Suprapubic skin (tissue), 4 donors: ENCODE results near the gene ZNF423.

ENCODE experiments used
- EP300 ChIP-seq: sonication (generic); formaldehyde crosslinking; IDR thresholded peaks from one replicate; pipeline ENCODE4 v1.6.1; 2017; ENCODE audit warnings: antibody characterized with exemption
- POLR2A ChIP-seq, 2 donors: fragments of 450-650 bp; IDR thresholded peaks; one replicate each; pipeline ENCODE4 v1.6.1; 2017; ENCODE audit warnings: antibody characterized with exemption in 2 of 2, mild to moderate bottlenecking in 2 of 2, moderate library complexity in 2 of 2
- POLR2AphosphoS5 ChIP-seq, 3 donors: sonication (generic); formaldehyde crosslinking; IDR thresholded peaks; one replicate each; pipeline ENCODE4 v1.6.1; 2017; ENCODE audit warnings: antibody characterized with exemption in 3 of 3
- TF ChIP-seq, protein P1 (sequence below), 2 donors: fragments of 200-600 bp in 1 of 2; fragments of 450-650 bp in 1 of 2; sonication (generic) in 1 of 2; IDR thresholded peaks; one replicate each; pipeline ENCODE4 v1.5.1; 2016 to 2019; ENCODE audit warnings: antibody characterized with exemption in 2 of 2, mild to moderate bottlenecking in 1 of 2, moderate library complexity in 1 of 2

DNA sequence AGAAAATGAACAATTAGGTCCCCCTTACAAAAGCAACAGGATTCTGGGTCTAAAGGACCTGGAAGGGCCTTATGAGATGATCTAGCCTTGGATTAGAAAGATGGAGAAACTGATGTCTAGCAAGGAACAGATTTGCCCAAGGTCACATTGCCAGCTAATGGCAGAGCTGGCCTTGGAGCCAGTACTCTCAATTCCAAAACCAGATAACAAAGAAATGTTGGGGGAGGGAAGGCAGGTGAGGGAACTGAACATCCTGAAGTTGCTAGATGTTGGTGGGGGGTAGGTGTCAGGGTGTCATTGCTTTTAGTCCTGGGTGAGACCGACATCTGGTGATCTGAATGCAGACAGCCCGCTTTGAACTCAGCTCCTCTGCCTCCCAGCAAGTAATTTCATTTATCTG, 11.3 kb upstream of the ZNF423 start:
- TF ChIP-seq POLR2AphosphoS5 (IDR thresholded peaks at IDR 0.05) (no peak), POLR2A (IDR thresholded peaks at IDR 0.05) (no peak), EP300 (no peak)
- TF ChIP-seq, protein P1, sequence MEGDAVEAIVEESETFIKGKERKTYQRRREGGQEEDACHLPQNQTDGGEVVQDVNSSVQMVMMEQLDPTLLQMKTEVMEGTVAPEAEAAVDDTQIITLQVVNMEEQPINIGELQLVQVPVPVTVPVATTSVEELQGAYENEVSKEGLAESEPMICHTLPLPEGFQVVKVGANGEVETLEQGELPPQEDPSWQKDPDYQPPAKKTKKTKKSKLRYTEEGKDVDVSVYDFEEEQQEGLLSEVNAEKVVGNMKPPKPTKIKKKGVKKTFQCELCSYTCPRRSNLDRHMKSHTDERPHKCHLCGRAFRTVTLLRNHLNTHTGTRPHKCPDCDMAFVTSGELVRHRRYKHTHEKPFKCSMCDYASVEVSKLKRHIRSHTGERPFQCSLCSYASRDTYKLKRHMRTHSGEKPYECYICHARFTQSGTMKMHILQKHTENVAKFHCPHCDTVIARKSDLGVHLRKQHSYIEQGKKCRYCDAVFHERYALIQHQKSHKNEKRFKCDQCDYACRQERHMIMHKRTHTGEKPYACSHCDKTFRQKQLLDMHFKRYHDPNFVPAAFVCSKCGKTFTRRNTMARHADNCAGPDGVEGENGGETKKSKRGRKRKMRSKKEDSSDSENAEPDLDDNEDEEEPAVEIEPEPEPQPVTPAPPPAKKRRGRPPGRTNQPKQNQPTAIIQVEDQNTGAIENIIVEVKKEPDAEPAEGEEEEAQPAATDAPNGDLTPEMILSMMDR (IDR thresholded peaks at IDR 0.05): no peak
